ENCODE data around the gene PDE4D.

Gene PDE4D

GRCh38 chr5:59624898-59625297 lies 268.6 kb downstream of the PDE4D start:
- DNase-seq, result no peak
- TF ChIP-seq CTCF (IDR thresholded peaks at IDR 0.05; ENCODE audit: low read depth, low read length), result no peak
- Histone ChIP-seq H3K27ac (no peak overlapping the region), H3K36me3 (no peaks in the 10 kb centered on the region), H3K4me3 (ENCODE audit: low read depth, low read length) (no peak overlapping the region), H3K9me3 (ENCODE audit: severe bottlenecking) (no peaks in the 10 kb centered on the region), H3K27me3 (ENCODE audit: insufficient read depth, low read depth, severe bottlenecking) (no peaks in the 10 kb centered on the region)

- H3K4me3 ChIP-seq (ENCODE audit: low read depth, low read length), result no peak overlapping the region
- H3K9me3 ChIP-seq (ENCODE audit: severe bottlenecking), result no peaks in the 10 kb centered on the region
- H3K27me3 ChIP-seq (ENCODE audit: insufficient read depth, low read depth, severe bottlenecking), result no peaks in the 10 kb centered on the region
- DNase-seq, result no peak
- H3K36me3 ChIP-seq, result no peaks in the 10 kb centered on the region
- no peak overlapping the region for H3K27ac ChIP-seq
- no peak for TF ChIP-seq CTCF (IDR thresholded peaks at IDR 0.05; ENCODE audit: low read depth, low read length)
These were observed 270.7 kb downstream of the PDE4D start for GRCh38 chr5:59622848-59623247.

- no peaks in the 10 kb centered on the region for H3K36me3 ChIP-seq
- no peaks in the 10 kb centered on the region for H3K27me3 ChIP-seq (ENCODE audit: insufficient read depth, low read depth, severe bottlenecking)
- no peak overlapping the region for H3K27ac ChIP-seq
- TF ChIP-seq CTCF (IDR thresholded peaks at IDR 0.05; ENCODE audit: low read depth, low read length), result no peak
- no peak for DNase-seq
- no peaks in the 10 kb centered on the region for H3K9me3 ChIP-seq (ENCODE audit: severe bottlenecking)
- H3K4me3 ChIP-seq (ENCODE audit: low read depth, low read length), result no peak overlapping the region
These were observed 272.0 kb downstream of the PDE4D start for GRCh38 chr5:59621477-59621876.

GRCh38 chr5:59620535-59621212 lies 272.9 kb downstream of the PDE4D start:
- Histone ChIP-seq H3K27me3 (ENCODE audit: insufficient read depth, low read depth, severe bottlenecking) (no peaks in the 10 kb centered on the region), H3K27ac (no peak overlapping the region), H3K9me3 (ENCODE audit: severe bottlenecking) (no peaks in the 10 kb centered on the region), H3K4me3 (ENCODE audit: low read depth, low read length) (no peak overlapping the region), H3K36me3 (no peaks in the 10 kb centered on the region)
- DNase-seq, result no peak
- TF ChIP-seq CTCF (IDR thresholded peaks at IDR 0.05; ENCODE audit: low read depth, low read length), result no peak

- Histone ChIP-seq H3K4me3 (ENCODE audit: low read depth, low read length) (no peak overlapping the region), H3K36me3 (no peaks in the 10 kb centered on the region), H3K27me3 (ENCODE audit: insufficient read depth, low read depth, severe bottlenecking) (no peaks in the 10 kb centered on the region), H3K27ac (no peak overlapping the region), H3K9me3 (ENCODE audit: severe bottlenecking) (no peaks in the 10 kb centered on the region)
- TF ChIP-seq CTCF (IDR thresholded peaks at IDR 0.05; ENCODE audit: low read depth, low read length), result no peak
- no peak for DNase-seq
These were observed 274.9 kb downstream of the PDE4D start for GRCh38 chr5:59618644-59619043.

GRCh38 chr5:59617186-59617771 lies 276.2 kb downstream of the PDE4D start:
- Histone ChIP-seq H3K27ac (no peak overlapping the region), H3K27me3 (ENCODE audit: insufficient read depth, low read depth, severe bottlenecking) (no peaks in the 10 kb centered on the region), H3K36me3 (no peaks in the 10 kb centered on the region), H3K4me3 (ENCODE audit: low read depth, low read length) (no peak overlapping the region), H3K9me3 (ENCODE audit: severe bottlenecking) (no peaks in the 10 kb centered on the region)
- no peak for TF ChIP-seq CTCF (IDR thresholded peaks at IDR 0.05; ENCODE audit: low read depth, low read length)
- DNase-seq, result no peak
